ENCODE measurements around the gene CMKLR1. TPM values are rescaled to one million over a fixed set of nuclear protein-coding genes. Genes with fewer than 3 reads are reported as not detected.

CMKLR1 gene, protein sequence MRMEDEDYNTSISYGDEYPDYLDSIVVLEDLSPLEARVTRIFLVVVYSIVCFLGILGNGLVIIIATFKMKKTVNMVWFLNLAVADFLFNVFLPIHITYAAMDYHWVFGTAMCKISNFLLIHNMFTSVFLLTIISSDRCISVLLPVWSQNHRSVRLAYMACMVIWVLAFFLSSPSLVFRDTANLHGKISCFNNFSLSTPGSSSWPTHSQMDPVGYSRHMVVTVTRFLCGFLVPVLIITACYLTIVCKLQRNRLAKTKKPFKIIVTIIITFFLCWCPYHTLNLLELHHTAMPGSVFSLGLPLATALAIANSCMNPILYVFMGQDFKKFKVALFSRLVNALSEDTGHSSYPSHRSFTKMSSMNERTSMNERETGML
- 45.3 TPM for total RNA-seq

DNA sequence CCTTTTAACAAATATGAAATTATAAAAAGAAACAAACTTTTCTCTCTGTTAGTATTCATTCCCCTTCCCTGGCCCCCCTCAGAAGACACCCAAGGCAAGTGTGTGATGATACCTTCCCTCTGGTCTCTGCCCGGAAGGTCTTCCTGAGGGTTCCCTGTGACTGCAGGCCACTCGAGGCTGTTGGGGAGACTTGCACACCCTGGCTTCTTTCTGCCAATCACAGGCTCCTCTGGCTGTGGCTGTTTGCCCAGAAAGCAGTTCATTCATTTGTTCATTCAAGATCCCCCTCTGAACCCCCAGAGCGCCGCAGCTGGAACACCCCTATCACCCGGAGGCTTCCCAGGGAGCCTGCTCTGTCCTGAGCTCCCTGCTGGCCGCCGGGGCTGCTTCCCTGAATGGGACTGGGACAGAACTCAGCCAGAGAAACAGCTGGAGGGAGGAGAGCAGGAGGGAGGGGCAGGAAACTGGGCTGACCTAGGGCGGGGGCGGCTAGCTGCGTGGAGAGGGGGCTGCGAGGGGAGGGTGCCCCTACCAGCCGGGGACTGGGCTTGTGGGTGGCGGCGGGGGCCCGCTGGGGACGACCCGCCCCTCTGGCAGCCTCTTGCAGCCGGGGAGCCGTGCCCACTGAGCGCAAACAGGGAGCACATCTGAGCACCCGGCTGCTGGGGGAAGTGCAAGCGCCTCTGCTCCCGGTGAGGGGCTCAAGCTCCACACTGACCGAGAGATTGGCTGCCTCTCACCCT, at the start of gene CMKLR1:
Gene CMKLR1, minus strand, starts transcription at position 397 of the 743 bp plus-strand sequence. CDS start 45,720 bp downstream, outside the sequence.
- TF ChIP-seq, protein P1, sequence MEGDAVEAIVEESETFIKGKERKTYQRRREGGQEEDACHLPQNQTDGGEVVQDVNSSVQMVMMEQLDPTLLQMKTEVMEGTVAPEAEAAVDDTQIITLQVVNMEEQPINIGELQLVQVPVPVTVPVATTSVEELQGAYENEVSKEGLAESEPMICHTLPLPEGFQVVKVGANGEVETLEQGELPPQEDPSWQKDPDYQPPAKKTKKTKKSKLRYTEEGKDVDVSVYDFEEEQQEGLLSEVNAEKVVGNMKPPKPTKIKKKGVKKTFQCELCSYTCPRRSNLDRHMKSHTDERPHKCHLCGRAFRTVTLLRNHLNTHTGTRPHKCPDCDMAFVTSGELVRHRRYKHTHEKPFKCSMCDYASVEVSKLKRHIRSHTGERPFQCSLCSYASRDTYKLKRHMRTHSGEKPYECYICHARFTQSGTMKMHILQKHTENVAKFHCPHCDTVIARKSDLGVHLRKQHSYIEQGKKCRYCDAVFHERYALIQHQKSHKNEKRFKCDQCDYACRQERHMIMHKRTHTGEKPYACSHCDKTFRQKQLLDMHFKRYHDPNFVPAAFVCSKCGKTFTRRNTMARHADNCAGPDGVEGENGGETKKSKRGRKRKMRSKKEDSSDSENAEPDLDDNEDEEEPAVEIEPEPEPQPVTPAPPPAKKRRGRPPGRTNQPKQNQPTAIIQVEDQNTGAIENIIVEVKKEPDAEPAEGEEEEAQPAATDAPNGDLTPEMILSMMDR (IDR thresholded peaks at IDR 0.05): no peak
- intact Hi-C loops (cut with DNase I): loop anchor here (1.0 to 10.0 kb wide), 5 partner anchors 10 to 1126 kb away; partner anchors contain the start of genes CORO1C and WSCD2
- peak; percentile 16 to 83 for DNase-seq (ENCODE audit: low spot score in 2 of 2)
- Histone ChIP-seq H3K27me3 (no peaks in the 10 kb centered on the region), H3K9me3 (no peaks in the 10 kb centered on the region), H3K27ac (peak within 1 kb of the TSS; percentile 88 to 96), H3K36me3 (peaks cover 0 to 6% of the 10 kb centered on the region in 2 donors), H3K4me3 (peak within 1 kb of the TSS; percentile 48 to 59), H3K4me1 (peaks cover 17 to 59% of the 10 kb centered on the region in 2 donors)

DNA sequence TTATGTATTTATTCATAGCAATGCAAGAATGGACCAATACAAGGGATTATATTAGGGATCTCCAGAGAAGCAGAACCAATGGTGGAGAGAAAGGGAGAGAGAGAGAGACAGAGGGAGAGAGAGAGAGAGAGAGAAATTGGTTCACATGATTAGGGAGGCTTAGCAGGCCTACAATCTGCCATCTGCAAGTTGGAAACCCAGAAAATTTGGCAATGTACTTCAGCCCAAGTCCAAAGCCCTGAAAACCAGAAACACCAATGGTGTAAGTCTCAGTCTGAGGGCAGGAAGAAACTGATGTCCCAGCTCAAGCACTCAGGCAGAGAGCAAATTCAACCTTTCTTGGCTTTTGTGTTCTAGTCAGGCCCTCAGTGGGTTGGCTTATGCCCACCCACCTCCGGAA, 48.7 kb upstream of the CMKLR1 start:
- H3K27me3 ChIP-seq: no peaks in the 10 kb centered on the region
- no peak overlapping the region for H3K4me3 ChIP-seq
- intact Hi-C loops (cut with DNase I): no loop called here
- H3K27ac ChIP-seq: no peak overlapping the region
- peaks cover 0 to 4% of the 10 kb centered on the region in 2 donors for H3K9me3 ChIP-seq
- no peak for DNase-seq (ENCODE audit: low spot score in 2 of 2)
- TF ChIP-seq, protein P1 (IDR thresholded peaks at IDR 0.05): no peak
- no peaks in the 10 kb centered on the region for H3K36me3 ChIP-seq
- no peaks in the 10 kb centered on the region for H3K4me1 ChIP-seq

DNA sequence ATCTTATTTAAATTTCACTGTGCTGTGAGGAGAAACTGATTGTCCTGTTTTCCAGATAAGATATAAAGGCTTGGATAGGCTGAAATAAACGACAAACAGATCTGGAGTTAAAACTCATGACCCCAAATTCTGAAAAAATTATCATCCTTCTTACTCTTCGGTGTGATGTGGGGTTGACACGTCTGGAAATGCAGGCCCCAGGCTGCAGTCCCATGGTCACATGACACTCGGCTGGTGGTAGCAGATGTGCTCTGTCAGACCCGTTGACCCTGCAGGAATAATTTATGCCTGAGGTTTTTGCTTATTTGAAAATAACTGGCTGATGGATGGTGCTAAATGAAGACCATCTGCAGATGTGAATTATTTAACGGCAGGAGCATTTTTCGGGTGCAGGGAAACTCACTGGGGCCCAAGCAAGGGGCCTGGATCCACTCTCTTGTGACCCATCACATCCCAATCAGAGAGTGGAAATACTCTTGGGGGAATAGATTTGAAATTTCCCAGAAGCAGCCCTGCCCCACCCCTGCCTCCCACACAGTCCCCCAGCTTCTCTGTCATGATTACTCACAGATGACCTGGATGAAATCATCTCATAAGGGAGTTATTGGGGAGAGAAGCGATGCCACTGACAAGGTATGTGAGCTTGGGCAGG, 47.7 kb upstream of the CMKLR1 start:
- Histone ChIP-seq H3K4me3 (no peak overlapping the region), H3K27me3 (no peaks in the 10 kb centered on the region), H3K27ac (no peak overlapping the region), H3K4me1 (no peaks in the 10 kb centered on the region), H3K36me3 (no peaks in the 10 kb centered on the region), H3K9me3 (peaks cover 0 to 4% of the 10 kb centered on the region in 2 donors)
- intact Hi-C loops (cut with DNase I): no loop called here
- DNase-seq (ENCODE audit: low spot score in 2 of 2): no peak
- TF ChIP-seq, protein P1 (IDR thresholded peaks at IDR 0.05): no peak

DNA sequence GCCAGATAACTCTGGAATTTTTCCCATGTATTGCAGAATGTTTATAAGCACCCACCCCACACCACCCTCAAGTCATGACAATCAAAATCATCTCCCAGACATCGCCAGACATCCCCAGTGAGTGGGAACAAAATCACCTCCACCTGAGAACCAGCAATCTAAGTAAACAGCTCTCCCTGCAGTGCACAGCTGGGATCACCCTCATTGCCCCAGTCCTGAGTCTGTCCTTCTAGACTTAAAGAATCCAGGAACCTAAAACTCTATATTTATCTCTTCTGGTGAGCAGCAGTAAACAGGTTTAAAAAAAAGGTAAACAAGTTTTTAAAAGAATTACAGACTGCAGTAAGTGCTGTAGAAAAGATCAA, 43.3 kb upstream of the CMKLR1 start:
- Histone ChIP-seq H3K4me1 (no peaks in the 10 kb centered on the region), H3K27ac (no peak overlapping the region), H3K27me3 (no peaks in the 10 kb centered on the region), H3K36me3 (no peaks in the 10 kb centered on the region), H3K4me3 (no peak overlapping the region), H3K9me3 (peaks cover 0 to 4% of the 10 kb centered on the region in 2 donors)
- intact Hi-C loops (cut with DNase I): no loop called here
- TF ChIP-seq, protein P1 (IDR thresholded peaks at IDR 0.05): no peak
- no peak for DNase-seq (ENCODE audit: low spot score in 2 of 2)

DNA sequence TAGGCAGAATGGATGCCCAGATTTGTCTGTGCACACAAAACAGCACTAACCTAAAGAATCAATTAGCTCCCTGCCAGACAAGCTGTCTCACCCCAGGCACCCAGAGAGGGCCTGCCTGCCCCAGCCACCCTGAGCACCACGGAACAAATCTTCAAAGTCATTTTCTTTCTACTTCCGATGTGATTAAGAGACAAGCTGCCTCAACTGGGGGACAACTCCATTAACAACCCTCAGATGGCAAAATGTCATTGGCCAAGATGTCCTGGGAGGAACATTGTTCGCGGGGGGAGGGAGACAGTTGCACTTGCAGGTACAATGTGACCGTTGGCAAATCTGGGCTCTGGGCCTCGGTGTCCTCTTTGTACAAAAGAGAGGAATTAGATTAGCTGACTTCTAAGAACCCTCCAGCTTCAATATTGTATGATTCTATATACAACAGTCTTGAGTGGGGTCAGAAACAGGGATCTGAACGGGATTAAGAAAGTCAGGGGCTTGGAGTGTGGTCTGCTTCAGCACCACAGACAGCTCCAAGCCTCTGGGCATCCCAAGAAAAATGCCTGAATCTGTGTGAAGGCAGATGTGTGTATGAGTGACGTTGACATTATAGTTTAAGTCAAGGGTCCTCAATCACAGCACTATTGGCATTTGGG, 42.8 kb upstream of the CMKLR1 start:
- Histone ChIP-seq H3K4me3 (no peak overlapping the region), H3K4me1 (no peaks in the 10 kb centered on the region), H3K9me3 (peaks cover 0 to 4% of the 10 kb centered on the region in 2 donors), H3K27ac (no peak overlapping the region), H3K27me3 (no peaks in the 10 kb centered on the region), H3K36me3 (no peaks in the 10 kb centered on the region)
- TF ChIP-seq, protein P1 (IDR thresholded peaks at IDR 0.05): no peak
- intact Hi-C loops (cut with DNase I): no loop called here
- no peak for DNase-seq (ENCODE audit: low spot score in 2 of 2)
